ENCODE data around the gene HOXC10. TPM values are rescaled to one million over a fixed set of nuclear protein-coding genes. Genes with fewer than 3 reads are reported as not detected.

HOXC10 gene
- polyA plus RNA-seq, 1 donor: 57.9 TPM

GRCh38 chr12:53992377-53992889 is 7.5 kb downstream of the HOXC10 start:
- DNase-seq: no peak

- peak; percentile 53 for DNase-seq
Observed at GRCh38 chr12:53993162-53994008, 8.4 kb downstream of the HOXC10 start.

- DNase-seq: peak; percentile 66
Observed at GRCh38 chr12:53994009-53994263, 9.0 kb downstream of the HOXC10 start.

- DNase-seq: peak; percentile 59
Observed at GRCh38 chr12:53994264-53995001, 9.5 kb downstream of the HOXC10 start.

GRCh38 chr12:53995002-53995377 is 10.0 kb downstream of the HOXC10 start:
- no peak for DNase-seq

GRCh38 chr12:53995378-53996239 is 10.7 kb downstream of the HOXC10 start:
- no peak for DNase-seq

GRCh38 chr12:53996240-53997203 is 11.6 kb downstream of the HOXC10 start:
- no peak for DNase-seq

GRCh38 chr12:53997204-53998109 is 12.5 kb downstream of the HOXC10 start:
- DNase-seq: no peak

- no peak for DNase-seq
Observed at GRCh38 chr12:53998110-53998899, 13.4 kb downstream of the HOXC10 start.

- peak; percentile 11 for DNase-seq
Observed at GRCh38 chr12:53998900-53999236, 13.9 kb downstream of the HOXC10 start.

GRCh38 chr12:53999559-54000115 is 14.7 kb downstream of the HOXC10 start:
- DNase-seq: peak; percentile 89

GRCh38 chr12:54000116-54001114 is 15.5 kb downstream of the HOXC10 start, which contains the start of gene HOXC9:
TSS of gene HOXC9 (plus strand) at chr12:54000161. CDS start at chr12:54000189, 28 bp downstream.
- DNase-seq: no peak

- no peak for DNase-seq
Observed at GRCh38 chr12:54001283-54002187, 16.6 kb downstream of the HOXC10 start.

GRCh38 chr12:54002278-54002914 is 17.4 kb downstream of the HOXC10 start:
- no peak for DNase-seq

GRCh38 chr12:54002915-54003389 is 18.0 kb downstream of the HOXC10 start:
- DNase-seq: no peak

GRCh38 chr12:54003625-54004024 is 18.7 kb downstream of the HOXC10 start:
- no peak for DNase-seq
